ENCODE data around the gene CREBBP. TPM values are rescaled to one million over a fixed set of nuclear protein-coding genes. Genes with fewer than 3 reads are reported as not detected.
A peak's percentile ranks its signal among the peaks of the same experiment; 100 is the strongest.
"Not testable (repeated sequence)": the region's sequence is repeated elsewhere in the genome, so short reads cannot be mapped to it uniquely, and the experiment has no call there.

Gene CREBBP
- total and polyA plus RNA-seq, 7 donors: 7.1 to 54.9 (median 44.1) TPM

GRCh38 chr16:3717235-3718018 lies 163.1 kb downstream of the CREBBP start, which contains the start of gene TRAP1:
TRAP1 (minus strand) TSS chr16:3717524; CDS start chr16:3717508, 16 bp downstream.
- Histone ChIP-seq H3K4me3 (peak within 1 kb of the TSS; percentile 99), H3K36me3 (ENCODE audit: insufficient read depth in 1 of 2, low read depth in 1 of 2) (peaks cover 0 to 13% of the 10 kb centered on the region in 2 donors), H3K4me1 (peaks cover 21% of the 10 kb centered on the region), H3K27me3 (ENCODE audit: insufficient read depth in 3 of 3, low read length in 2 of 3) (no peaks in the 10 kb centered on the region), H3K9me3 (no peaks in the 10 kb centered on the region), H3K27ac (peak within 1 kb of the TSS; percentile 97)
- ATAC-seq (peak; percentile 96 to 99 (median 96)), DNase-seq (peak; percentile 93 to 95)
- no peak for TF ChIP-seq CTCF (IDR thresholded peaks at IDR 0.05)
- WGBS, 3 donors: 0 to 1% (median 0%) methylated on average over 50 to 95 of the region's 95 CpGs
- intact Hi-C loops (cut with DNase I): no loop called here

DNA sequence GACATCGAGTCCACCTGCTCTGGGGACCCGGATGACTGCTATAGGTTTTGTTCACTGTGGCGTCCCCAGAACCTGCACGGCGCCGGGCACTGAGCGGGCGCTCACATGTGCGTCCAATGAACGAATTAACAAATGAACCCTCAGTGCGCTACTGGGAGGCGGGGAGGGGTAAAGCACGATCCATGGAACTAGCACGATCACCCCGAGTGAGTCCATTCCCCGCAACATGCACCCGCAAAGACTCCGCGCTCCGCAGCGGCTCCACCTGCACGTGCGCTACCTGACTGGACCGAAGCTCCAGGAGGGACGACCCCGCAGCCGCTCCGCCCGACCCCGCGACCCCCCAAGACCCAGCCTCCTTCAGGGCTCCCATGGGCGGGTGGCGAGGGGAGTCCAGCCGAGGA lies 163.7 kb downstream of the CREBBP start:
- Histone ChIP-seq H3K36me3 (ENCODE audit: insufficient read depth in 1 of 2, low read depth in 1 of 2) (peaks cover 0 to 15% of the 10 kb centered on the region in 2 donors), H3K27ac (peak overlapping the region; percentile 97), H3K4me1 (peaks cover 23% of the 10 kb centered on the region), H3K9me3 (no peaks in the 10 kb centered on the region), H3K4me3 (peak overlapping the region; percentile 99), H3K27me3 (ENCODE audit: insufficient read depth in 3 of 3, low read length in 2 of 3) (no peaks in the 10 kb centered on the region)
- no peak for DNase-seq
- 0 to 1% (median 0%) methylated on average over 29 to 34 of the region's 34 CpGs for WGBS, 3 donors
- intact Hi-C loops (cut with DNase I): no loop called here
- TF ChIP-seq CTCF (IDR thresholded peaks at IDR 0.05): no peak
- peak; percentile 9 to 45 (median 19) for ATAC-seq

DNA sequence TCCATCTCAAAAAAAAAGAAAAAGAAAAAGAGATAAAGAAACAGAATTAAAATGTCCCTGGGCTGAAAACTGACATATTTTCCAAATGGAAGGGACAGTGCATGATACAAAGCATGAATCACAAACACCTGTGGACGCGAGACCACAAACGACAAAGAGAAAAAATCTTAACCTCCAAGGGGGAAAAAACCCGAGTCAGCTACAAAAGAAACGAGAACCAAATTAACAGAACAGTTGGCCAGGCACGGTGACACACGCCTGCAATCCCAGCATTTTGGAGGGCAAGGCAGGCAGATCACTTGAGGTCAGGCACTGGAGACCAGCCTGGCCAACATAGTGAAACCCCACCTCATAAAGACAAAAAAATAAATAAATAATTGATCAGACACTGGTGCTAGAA lies 165.1 kb downstream of the CREBBP start:
- Histone ChIP-seq H3K36me3 (ENCODE audit: insufficient read depth in 1 of 2, low read depth in 1 of 2) (peaks cover 0 to 15% of the 10 kb centered on the region in 2 donors), H3K4me3 (no peak overlapping the region), H3K9me3 (no peaks in the 10 kb centered on the region), H3K4me1 (peaks cover 26% of the 10 kb centered on the region), H3K27me3 (ENCODE audit: insufficient read depth in 3 of 3, low read length in 2 of 3) (no peaks in the 10 kb centered on the region), H3K27ac (no peak overlapping the region)
- TF ChIP-seq CTCF (IDR thresholded peaks at IDR 0.05): no peak
- 54 to 69% (median 56%) methylated on average over 7 of the region's 7 CpGs for WGBS, 3 donors
- DNase-seq (peak in 1 of 2 donors; percentile 6), ATAC-seq (no peak)
- intact Hi-C loops (cut with DNase I): no loop called here

GRCh38 chr16:3714378-3714777 lies 166.1 kb downstream of the CREBBP start:
- H3K4me1 ChIP-seq: peaks cover 26% of the 10 kb centered on the region
- not testable (repeated sequence) for H3K27me3 ChIP-seq (ENCODE audit: insufficient read depth in 3 of 3, low read length in 2 of 3); H3K4me3 ChIP-seq; ATAC-seq; H3K9me3 ChIP-seq
- intact Hi-C loops (cut with DNase I): loop anchor here in 1 of 2 donors (5.0 kb wide), 1 partner anchor 33 kb away; no protein-coding TSS in a partner anchor
- 97% methylated on average over 10 of the region's 10 CpGs for WGBS, 3 donors
- peaks cover 0 to 15% of the 10 kb centered on the region in 2 donors for H3K36me3 ChIP-seq (ENCODE audit: insufficient read depth in 1 of 2, low read depth in 1 of 2)
- peak in 1 of 2 donors; percentile 11 for DNase-seq
- peak overlapping the region; percentile 33 for H3K27ac ChIP-seq

GRCh38 chr16:3713587-3714242 lies 166.8 kb downstream of the CREBBP start:
- intact Hi-C loops (cut with DNase I): loop anchor here in 1 of 2 donors (5.0 kb wide), 1 partner anchor 34 kb away; no protein-coding TSS in a partner anchor
- peak overlapping the region; percentile 33 for H3K27ac ChIP-seq
- no peaks in the 10 kb centered on the region for H3K27me3 ChIP-seq (ENCODE audit: insufficient read depth in 3 of 3, low read length in 2 of 3)
- peak in 1 of 2 donors; percentile 36 for DNase-seq
- H3K4me3 ChIP-seq: no peak overlapping the region
- WGBS, 3 donors: 76 to 85% (median 77%) methylated on average over 15 of the region's 15 CpGs
- H3K4me1 ChIP-seq: peaks cover 26% of the 10 kb centered on the region
- H3K9me3 ChIP-seq: no peaks in the 10 kb centered on the region
- no peak for TF ChIP-seq CTCF (IDR thresholded peaks at IDR 0.05)
- ATAC-seq: peak in 1 of 4 donors; percentile 37
- peaks cover 0 to 15% of the 10 kb centered on the region in 2 donors for H3K36me3 ChIP-seq (ENCODE audit: insufficient read depth in 1 of 2, low read depth in 1 of 2)

Measured in psoas muscle (tissue), 8 donors.